MCF 10A (cell line): Measurements from ENCODE around the gene BRMS1. TPM values are rescaled to one million over a fixed set of nuclear protein-coding genes. Genes with fewer than 3 reads are reported as not detected.

ENCODE experiments used
- BruUV-seq: library from RNA; stranded (reverse); fragments of 400-500 nt; replicated peaks from 2 replicates; lab custom pipeline; 2021; lab: Mats Ljungman, UMichigan
- CTCF ChIA-PET: fragments of 300-600 bp; sonication (Branson Sonifier 250); formaldehyde crosslinking; extraction: SDS; loops from one replicate; lab custom pipeline; 2021; ENCODE audit warnings: antibody characterized with exemption, inconsistent platforms; lab: Yijun Ruan, JAX
- POLR2A ChIA-PET: fragments of 300-600, 350-650 bp; sonication (Branson Sonifier 250); formaldehyde crosslinking; extraction: SDS; loops from one replicate; lab custom pipeline; 2020; ENCODE audit warnings: antibody characterized with exemption, inconsistent platforms; lab: Yijun Ruan, JAX
- DNase-seq: peaks from one replicate; pipeline ENCODE4 v3.0.0-alpha.2; 2018; ENCODE audit not compliant: unreplicated experiment
- H3K27ac Mint-ChIP-seq: one replicate; pipeline ENCODE4 v1.8.0; 2022; ENCODE audit warnings: mild to moderate bottlenecking, low read depth, mixed read lengths; ENCODE audit not compliant: unreplicated experiment
- H3K27me3 Mint-ChIP-seq: one replicate; pipeline ENCODE4 v1.8.0; 2022; ENCODE audit warnings: mixed read lengths; ENCODE audit not compliant: insufficient read depth, unreplicated experiment
- H3K36me3 Mint-ChIP-seq: one replicate; pipeline ENCODE4 v1.8.0; 2022; ENCODE audit warnings: mild to moderate bottlenecking, moderate library complexity, mixed read lengths; ENCODE audit not compliant: insufficient read depth, unreplicated experiment
- H3K4me1 Mint-ChIP-seq: one replicate; pipeline ENCODE4 v1.8.0; 2022; ENCODE audit warnings: mixed read lengths; ENCODE audit not compliant: insufficient read depth, unreplicated experiment
- H3K4me3 Mint-ChIP-seq: one replicate; pipeline ENCODE4 v1.8.0; 2022; ENCODE audit warnings: mild to moderate bottlenecking, moderate library complexity, mixed read lengths; ENCODE audit not compliant: unreplicated experiment
- H3K9me3 Mint-ChIP-seq: one replicate; pipeline ENCODE4 v1.8.0; 2022; ENCODE audit warnings: mixed read lengths; ENCODE audit not compliant: unreplicated experiment
- intact Hi-C: fragments of 100-400 bp; cut with micrococcal nuclease; formaldehyde crosslinking; loops from 2 replicates; pipeline ENCODE4 v1.14.1; 2022
- total RNA-seq: library from RNA; stranded (reverse); gene quantifications from 2 replicates; pipeline ENCODE4 v1.2.3, GENCODE V29; 2022
- TF ChIP-seq, protein P1 (sequence below): fragments of 200-600 bp; IDR thresholded peaks from one replicate; pipeline ENCODE4 v1.8.0; 2022; ENCODE audit warnings: antibody characterized with exemption, mild to moderate bottlenecking; ENCODE audit not compliant: unreplicated experiment

BRMS1 gene
- total RNA-seq, 1 experiment from 2014 or later = 55.4 TPM

DNA sequence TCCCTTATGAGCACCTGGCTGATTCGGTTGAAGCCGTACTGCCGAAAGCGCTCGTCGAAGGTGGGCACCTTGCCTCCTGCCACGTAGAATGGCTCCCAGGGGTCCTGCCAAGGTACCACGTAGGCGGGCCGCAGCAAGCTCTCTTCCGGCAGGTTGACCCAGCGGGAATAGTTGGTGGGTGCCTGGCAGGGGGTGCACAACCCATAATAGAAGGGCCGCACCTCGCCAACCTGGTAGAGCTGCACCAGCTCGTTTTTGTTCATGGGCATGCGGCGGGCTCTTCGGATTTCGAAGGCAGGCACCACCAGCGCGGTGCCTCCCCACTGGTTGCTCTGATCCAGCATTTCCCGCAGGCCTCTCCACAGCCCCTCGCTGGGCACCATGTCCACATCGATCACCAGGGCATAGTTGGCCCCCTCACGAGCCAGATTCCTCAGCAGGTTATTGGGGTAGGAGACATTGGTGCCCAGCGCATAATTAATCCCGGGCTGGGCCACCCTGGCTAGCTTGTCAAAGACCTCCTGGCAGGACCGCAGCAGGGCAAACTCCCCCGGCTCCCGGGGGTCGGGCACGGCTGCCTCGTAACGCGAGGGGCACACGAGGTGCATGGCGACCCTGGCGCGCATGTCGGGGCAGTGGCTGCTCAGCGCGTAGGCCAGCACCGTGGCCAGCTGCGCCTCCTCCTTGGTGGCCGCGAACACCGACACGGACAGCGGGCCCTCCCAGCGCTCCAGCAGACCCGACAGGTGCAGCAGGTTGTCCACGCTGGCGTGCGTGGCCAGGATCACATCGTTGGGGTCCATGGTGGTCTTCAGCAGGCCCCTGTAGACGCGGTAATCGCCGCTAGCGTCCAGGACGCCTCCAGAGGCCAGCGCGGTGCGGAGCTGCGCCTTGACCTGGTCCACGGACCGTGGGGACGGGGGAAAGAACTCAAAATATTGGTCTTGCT is 1.8 kb upstream of the BRMS1 start:
- ChIA-PET POLR2A (interaction anchor here (0.6 to 5.6 kb wide), 11 partner anchors 8 to 488 kb away, joined by 3 to 73 read pairs (median 7); partner anchors contain the start of genes RIN1 and YIF1A), CTCF (interaction anchor here (0.7 to 3.6 kb wide), 4 partner anchors 11 to 65 kb away, joined by 4 to 19 read pairs (median 7); partner anchors contain the start of gene RIN1)
- intact Hi-C loops = no loop called here
- Mint-ChIP-seq H3K27ac (peak overlapping the region; percentile 12), H3K4me3 (peak overlapping the region; percentile 93), H3K9me3 (no peaks in the 10 kb centered on the region), H3K36me3 (peaks cover 43% of the 10 kb centered on the region), H3K27me3 (no peaks in the 10 kb centered on the region), H3K4me1 (peaks cover 19% of the 10 kb centered on the region)
- no TSS peak for BruUV-seq
- no peak for DNase-seq
- TF ChIP-seq, protein P1, sequence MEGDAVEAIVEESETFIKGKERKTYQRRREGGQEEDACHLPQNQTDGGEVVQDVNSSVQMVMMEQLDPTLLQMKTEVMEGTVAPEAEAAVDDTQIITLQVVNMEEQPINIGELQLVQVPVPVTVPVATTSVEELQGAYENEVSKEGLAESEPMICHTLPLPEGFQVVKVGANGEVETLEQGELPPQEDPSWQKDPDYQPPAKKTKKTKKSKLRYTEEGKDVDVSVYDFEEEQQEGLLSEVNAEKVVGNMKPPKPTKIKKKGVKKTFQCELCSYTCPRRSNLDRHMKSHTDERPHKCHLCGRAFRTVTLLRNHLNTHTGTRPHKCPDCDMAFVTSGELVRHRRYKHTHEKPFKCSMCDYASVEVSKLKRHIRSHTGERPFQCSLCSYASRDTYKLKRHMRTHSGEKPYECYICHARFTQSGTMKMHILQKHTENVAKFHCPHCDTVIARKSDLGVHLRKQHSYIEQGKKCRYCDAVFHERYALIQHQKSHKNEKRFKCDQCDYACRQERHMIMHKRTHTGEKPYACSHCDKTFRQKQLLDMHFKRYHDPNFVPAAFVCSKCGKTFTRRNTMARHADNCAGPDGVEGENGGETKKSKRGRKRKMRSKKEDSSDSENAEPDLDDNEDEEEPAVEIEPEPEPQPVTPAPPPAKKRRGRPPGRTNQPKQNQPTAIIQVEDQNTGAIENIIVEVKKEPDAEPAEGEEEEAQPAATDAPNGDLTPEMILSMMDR = no peak

DNA sequence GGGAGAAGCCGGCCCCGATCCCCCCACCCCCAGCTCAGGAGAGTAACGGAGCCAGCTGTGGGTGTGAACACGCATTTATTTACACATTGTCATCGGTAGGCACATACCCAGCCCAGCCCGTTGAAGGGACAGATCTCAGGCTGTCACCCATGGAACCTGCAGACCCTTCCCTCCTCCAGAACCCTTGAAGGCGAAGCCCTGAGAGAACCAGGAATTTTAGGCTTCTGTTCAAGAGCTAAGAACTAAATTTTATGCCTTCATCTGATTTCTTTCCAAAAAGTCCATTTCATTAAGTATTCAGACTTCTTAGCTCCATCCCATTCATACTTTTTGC is 379 bp upstream of the BRMS1 start:
- TF ChIP-seq, protein P1 = no peak
- H3K9me3 Mint-ChIP-seq = no peaks in the 10 kb centered on the region
- ChIA-PET POLR2A (interaction anchor here (0.6 to 5.6 kb wide), 25 partner anchors 9 to 1566 kb away, joined by 3 to 73 read pairs (median 5); partner anchors contain the start of genes BANF1, DPP3, EIF1AD and FAM89B), CTCF (interaction anchor here (0.7 to 3.6 kb wide), 9 partner anchors 10 to 63 kb away, joined by 3 to 19 read pairs (median 7); partner anchors contain the start of gene RIN1)
- H3K27ac Mint-ChIP-seq = peak overlapping the region; percentile 93
- intact Hi-C loops = no loop called here
- BruUV-seq = no TSS peak
- H3K27me3 Mint-ChIP-seq = no peaks in the 10 kb centered on the region
- H3K4me3 Mint-ChIP-seq = peak overlapping the region; percentile 93
- peaks cover 38% of the 10 kb centered on the region for H3K36me3 Mint-ChIP-seq
- peaks cover 23% of the 10 kb centered on the region for H3K4me1 Mint-ChIP-seq
- no peak for DNase-seq

DNA sequence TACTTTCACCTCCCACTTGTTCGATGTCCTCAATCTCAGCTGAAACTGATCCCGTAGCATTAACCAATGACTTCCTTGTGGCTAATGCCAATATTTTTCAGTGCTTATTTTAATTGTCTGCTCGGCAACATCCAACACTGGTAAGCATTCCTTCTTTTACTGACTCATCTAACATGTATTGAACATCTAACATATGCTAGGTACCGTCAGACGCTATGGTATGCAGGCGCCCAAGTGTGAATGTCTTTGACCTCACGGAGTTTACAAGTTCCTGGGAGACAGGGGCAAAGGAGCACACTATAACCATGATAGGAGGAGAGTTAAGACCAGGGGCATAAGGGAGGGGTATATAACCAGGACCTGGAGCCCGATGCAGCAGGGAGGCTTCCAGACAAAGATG is 1.7 kb downstream of the BRMS1 start:
- intact Hi-C loops = no loop called here
- POLR2A ChIA-PET = interaction anchor here (3.6 to 5.6 kb wide), 2 partner anchors 8 to 31 kb away, joined by 32 to 73 read pairs; partner anchors contain the start of gene RIN1
- no peak for DNase-seq
- CTCF ChIA-PET = interaction anchor here (0.9 to 2.8 kb wide), 5 partner anchors 11 to 47 kb away, joined by 3 to 18 read pairs (median 5); no protein-coding TSS in a partner anchor
- Mint-ChIP-seq H3K4me1 (peaks cover 32% of the 10 kb centered on the region), H3K36me3 (peaks cover 41% of the 10 kb centered on the region), H3K9me3 (no peaks in the 10 kb centered on the region), H3K27me3 (no peaks in the 10 kb centered on the region), H3K27ac (peak overlapping the region; percentile 75), H3K4me3 (peak overlapping the region; percentile 93)
- TF ChIP-seq, protein P1 = no peak
- BruUV-seq = no TSS peak
